Inflammatory macrophage treated with lipopolysaccharide for 4 hours (primary cell): Measurements from ENCODE around the gene POLR3C.
"Not testable (repeated sequence)": the region's sequence is repeated elsewhere in the genome, so short reads cannot be mapped to it uniquely, and the experiment has no call there.

ENCODE experiments used
- DNase-seq: peaks from one replicate; pipeline ENCODE4 v3.0.0-alpha.2; 2020

Gene POLR3C

DNA sequence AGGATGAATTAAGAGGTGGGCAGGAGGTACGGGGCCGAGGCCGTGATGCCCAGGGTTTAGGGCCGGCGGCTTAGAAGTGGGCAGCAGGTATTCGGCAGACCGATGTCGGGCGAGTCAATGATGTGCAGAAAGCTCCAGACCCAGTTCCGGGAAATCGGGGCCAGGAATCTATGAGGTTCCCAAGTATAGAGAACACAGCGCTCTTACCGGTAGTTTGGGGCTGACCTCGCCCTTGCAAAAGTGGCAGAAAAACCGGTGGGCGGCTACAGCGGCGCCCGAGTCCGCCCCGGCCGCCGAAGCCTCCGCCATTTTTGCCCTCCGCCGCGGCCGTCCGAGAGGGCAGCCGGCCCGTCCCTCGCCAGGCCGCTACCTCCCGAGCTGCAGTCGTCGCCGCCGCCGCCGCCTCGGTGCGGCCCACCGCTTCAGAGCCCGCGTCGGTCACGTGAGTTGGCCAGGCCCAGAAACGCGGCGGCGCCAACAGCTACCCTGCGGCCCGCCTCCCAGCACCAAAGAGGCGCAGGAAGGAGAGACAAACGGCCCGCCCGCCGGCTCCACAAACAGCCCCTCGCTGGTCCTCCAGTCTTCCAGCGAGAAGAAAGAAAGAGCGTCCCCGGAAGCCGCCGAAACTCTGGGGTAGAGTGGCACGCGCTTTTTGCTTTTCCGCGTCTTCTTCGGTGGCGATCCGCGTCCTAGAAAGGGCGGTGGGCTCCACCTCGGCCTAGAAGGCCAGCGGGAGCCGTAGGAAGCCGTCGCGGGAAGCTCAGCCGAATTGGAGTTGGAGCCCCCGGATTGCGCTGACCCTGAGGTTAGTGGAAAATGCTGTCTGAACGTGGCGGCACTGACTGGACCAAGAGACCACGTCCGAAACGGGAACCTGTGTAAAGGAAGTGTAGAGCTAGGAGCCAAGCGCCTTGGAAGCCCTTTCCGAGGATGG is at the start of gene POLR3C, which contains the start of gene RNF115:
Gene POLR3C, plus strand, starts transcription at position 636 of the 934 bp plus-strand sequence. CDS start 1,577 bp downstream, outside the sequence.
Gene RNF115, minus strand, starts transcription at position 531 of the 934 bp plus-strand sequence. Its CDS starts 222 bp downstream, at position 309.
- peak; percentile 85 for DNase-seq

GRCh38 chr1:145777357-145778145 is 46.4 kb upstream of the POLR3C start:
- no peak for DNase-seq

- DNase-seq, result no peak
These were observed 45.9 kb upstream of the POLR3C start for GRCh38 chr1:145778146-145778540.

GRCh38 chr1:145782272-145783099 is 41.5 kb upstream of the POLR3C start:
- DNase-seq, result no peak

DNA sequence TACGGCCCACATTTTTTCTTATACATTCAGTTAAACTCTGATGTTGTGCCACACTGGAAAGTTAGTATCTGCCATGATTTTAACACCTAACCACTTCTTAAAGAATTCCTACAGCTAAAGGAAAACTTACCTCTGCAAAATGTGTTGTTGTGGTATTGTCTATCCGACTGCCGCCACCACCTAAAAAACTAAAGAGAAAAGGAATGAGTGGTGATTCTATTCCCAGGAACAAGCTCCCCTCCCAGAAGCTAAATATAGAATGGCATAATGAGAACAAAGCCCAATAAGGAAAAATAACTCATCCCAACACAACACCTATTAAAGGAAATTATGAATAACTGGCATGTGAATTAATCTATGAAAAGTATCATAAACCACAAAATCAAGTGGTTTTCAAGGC is 39.6 kb upstream of the POLR3C start:
- DNase-seq, result no peak

- peak; percentile 69 for DNase-seq
These were observed 38.5 kb upstream of the POLR3C start for GRCh38 chr1:145785547-145785946.

DNA sequence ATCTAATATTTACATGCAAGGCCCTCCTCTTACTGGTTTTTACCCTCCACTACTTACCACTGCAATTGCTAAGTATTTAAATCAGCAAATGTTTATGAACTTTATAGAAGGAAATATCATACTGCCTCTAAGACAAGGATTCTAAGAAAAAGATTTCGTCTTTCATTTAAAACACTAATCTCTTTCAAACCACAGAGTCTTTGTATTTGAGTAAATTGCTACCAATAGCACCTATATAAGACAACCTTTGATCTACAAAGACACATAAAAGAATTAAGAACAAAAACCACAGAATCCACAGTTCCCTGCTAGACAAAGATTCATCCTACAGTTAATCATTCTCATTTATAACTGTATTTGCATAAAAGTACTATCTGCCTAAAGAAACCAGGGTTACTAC is 37.7 kb upstream of the POLR3C start:
- DNase-seq, result no peak

DNA sequence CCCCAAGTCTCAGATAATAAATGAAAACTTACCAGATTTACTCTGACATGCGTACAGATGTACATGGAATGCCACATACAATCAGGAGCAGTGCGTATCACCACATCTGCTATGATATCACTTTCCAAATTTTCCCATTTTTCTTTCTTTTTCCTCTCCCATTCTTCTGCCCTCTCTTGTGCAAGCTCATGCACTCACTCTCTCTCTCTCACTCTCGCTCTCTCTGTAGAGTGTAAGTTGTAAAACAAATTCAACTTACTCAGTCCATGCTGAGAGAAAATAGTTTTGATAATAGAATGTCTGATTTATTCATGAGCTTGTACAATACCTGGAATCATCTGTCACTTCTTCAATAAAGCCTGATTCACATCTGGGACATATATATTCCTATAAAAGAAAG is 35.4 kb upstream of the POLR3C start:
- no peak for DNase-seq

- DNase-seq, result not testable (repeated sequence)
These were observed 32.1 kb upstream of the POLR3C start for GRCh38 chr1:145791860-145792259.

GRCh38 chr1:145792484-145792883 is 31.5 kb upstream of the POLR3C start:
- DNase-seq, result no peak

- DNase-seq, result no peak
These were observed 28.6 kb upstream of the POLR3C start for GRCh38 chr1:145795257-145795881.

GRCh38 chr1:145796753-145797152 is 27.2 kb upstream of the POLR3C start:
- DNase-seq, result no peak

- no peak for DNase-seq
These were observed 24.2 kb upstream of the POLR3C start for GRCh38 chr1:145799806-145800205.

DNA sequence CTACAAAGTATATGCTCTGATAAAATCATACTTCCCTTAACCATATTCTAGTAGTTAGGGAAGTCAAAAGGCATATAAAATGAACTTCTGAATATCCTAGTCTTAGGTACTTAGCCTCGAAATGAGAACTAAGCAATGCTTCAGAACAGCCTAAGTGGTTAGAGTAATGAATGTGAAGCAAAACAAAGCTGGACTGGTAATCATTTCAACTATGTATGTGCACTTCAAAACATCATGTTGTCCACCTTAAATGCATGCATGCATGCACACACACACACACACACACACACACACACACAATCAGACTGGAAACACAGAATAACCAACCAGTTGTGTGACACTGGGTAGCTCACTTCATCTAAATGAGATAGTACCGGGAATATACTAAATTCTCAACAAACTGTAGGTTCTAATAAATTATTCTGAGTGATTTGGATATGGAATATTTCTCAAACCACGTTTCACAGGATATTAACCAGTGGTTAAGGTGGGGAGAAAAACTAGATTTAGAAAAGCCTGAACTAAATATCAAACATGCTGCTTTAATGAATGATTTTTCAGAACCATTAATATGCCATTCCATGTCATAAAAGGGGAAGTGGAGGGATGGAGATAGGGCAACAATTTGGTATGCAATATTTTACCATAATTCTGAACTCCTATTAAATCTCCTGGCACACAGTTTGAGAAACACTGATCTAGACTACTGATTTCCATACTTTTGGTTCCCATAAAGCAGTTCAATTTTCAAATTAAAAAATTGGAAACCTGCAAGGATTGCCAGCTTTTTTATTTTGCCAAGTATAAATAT is 19.6 kb upstream of the POLR3C start:
- no peak for DNase-seq

GRCh38 chr1:145805057-145805456 is 18.9 kb upstream of the POLR3C start:
- no peak for DNase-seq

DNA sequence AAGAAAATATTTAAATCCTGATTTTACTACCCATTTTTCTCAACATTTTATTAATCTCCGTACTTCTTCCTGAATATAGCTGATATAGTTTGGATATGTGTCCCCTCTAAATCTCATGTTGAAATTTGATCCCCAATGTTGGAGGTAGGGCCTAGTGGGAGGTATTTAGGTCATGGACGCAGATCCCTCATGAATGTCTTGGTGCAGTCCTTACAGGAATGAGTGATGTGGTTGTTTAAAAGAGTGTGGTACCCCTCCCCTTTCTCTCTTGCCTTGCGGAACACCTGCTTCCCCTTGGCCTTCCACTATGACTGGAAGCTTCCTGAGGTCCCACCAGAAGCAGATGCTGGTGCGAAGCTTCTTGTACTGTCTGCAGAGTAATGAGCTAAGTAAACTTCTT is 17.6 kb upstream of the POLR3C start:
- no peak for DNase-seq

DNA sequence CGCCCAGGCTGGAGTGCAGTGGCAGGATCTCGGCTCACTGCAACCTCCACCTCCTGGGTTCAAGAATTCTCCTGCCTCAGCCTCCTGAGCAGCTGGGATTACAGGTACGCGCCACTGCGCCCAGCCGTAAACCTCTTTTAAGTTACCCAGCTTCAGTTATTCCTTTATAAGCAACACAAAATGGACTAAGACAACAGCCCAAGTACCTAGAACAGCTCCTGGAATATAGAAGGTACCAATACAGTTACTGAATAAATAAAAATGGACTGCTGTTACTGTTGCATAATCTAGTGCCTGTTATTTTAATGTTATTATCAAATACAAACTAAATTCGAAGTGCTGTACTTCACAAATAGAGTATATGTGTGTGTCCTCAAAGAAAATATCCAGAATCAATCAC is 17.2 kb upstream of the POLR3C start:
- DNase-seq, result no peak

- not testable (repeated sequence) for DNase-seq
These were observed 10.8 kb upstream of the POLR3C start for GRCh38 chr1:145812977-145813810.

GRCh38 chr1:145818095-145818494 is 5.9 kb upstream of the POLR3C start:
- not testable (repeated sequence) for DNase-seq

DNA sequence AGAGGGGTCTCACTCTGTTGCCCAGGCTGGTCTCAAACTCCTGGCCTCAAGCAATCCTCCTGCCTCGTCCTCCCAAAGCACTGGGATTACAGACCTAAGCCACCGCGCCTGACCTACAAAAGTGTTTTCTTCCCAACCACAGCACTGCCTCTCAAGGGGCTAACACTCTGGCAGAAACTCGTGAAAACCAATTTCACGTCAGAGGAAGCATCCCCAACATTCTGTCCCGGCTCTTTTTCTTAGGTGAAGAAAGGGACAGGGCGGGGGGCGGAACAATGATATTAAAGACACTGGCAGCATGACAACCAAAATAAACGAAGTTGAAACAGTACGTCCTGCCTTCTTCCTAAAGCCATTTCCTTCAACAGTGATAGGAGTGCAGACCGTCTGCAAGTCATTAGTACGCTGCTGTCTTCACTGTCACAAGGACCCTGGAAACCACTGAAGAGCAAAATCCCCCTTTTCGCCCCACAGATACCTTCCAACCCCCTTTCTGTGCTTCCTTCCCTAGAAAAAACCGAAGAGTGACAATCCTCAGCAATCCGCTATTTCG is 1.1 kb upstream of the POLR3C start:
- DNase-seq, result not testable (repeated sequence)
